DMS79 treated with DMSO at 0.1 percent for 48 hours (cell line): Measurements from ENCODE around the gene BIRC7.

Source experiments
- DNase-seq: peaks from one replicate; lab custom pipeline; 2025; lab: John Stamatoyannopoulos, UW

BIRC7 gene

DNA sequence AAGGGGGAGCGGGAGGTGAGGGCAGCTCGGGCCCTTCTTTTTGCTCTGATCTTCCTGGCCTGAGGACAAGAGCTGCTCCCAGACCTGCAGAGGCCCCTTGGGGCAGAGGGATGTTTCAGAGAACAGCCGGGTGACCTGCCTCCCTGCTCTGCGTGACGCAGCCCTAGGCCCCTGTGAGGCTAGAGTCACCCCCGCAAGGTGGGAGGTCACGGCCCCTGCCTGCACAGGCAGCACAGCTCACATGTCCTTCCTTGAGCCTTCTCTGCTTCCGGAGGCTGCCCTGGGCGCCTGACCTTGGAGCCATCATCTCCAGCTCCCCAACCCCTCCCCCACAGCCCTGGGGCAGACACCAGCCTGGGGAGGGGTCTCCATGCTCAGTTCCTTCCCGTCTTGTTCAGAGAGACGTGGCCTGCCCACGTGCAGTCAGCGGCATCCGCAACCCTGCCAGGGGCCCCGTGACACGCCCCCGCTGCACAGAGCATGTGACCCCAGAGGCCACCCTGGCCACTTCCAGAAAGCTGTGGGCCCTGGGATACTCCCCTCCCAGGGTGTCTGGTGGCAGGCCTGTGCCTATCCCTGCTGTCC is at the start of gene BIRC7:
BIRC7 (plus strand) TSS at position 507 of the 585 bp plus-strand sequence. CDS start 192 bp downstream, outside the sequence.
- DNase-seq, result no peak

- DNase-seq, result no peak
These were observed 49.6 kb upstream of the BIRC7 start for GRCh38 chr20:63186084-63186483.

- no peak for DNase-seq
These were observed 49.0 kb upstream of the BIRC7 start for GRCh38 chr20:63186528-63187316.

GRCh38 chr20:63187338-63188158 is 48.2 kb upstream of the BIRC7 start:
- no peak for DNase-seq

DNA sequence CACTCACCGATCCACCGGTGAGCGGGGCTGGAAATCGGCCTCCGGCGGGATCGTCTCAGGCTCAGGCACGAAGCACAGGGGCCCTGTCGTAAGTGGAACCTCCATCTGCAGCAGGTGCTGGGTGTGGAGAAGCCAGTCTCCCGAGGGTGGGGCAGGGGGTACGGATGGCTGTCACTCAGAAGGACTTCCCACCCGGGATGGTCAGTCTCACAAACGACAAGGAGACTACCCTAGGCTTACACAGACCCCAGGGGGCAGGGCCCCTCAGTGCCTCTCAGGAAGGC is 47.6 kb upstream of the BIRC7 start:
- DNase-seq, result no peak

- no peak for DNase-seq
These were observed 46.9 kb upstream of the BIRC7 start for GRCh38 chr20:63188641-63189321.

GRCh38 chr20:63189322-63189642 is 46.4 kb upstream of the BIRC7 start:
- no peak for DNase-seq

DNA sequence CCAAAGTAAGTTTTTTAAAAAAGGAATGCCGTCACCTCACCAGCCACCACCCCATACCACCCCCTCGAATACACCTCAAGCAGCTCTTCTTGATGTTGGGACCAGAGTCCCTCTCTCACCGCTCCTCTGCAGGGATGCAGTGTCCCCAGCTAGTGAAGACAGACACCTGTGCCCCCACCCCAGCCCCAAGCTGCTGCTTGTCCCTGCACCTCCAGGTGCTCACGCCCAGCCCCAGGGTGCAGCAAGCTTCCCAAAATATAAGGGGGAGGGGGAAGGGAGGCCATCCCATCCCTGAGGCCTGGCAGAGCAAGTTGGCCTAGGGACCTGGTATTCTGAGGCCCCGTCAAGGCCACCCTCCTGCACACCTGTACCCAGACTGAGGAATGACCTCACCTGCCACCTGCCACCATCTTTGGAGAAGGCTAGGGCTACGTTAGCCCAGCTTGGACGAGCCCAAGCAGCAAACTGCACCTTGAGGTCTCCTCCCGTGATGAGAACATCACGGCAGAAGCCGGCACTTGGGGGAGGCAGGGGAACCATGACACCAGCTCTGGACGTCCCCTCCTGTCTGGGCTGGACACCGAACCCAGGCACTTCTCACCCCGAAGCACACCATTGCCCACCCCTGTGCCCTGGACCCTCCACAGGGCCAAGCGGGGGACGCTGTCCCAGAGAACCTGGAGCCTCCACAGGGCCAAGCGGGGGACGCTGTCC is 45.7 kb upstream of the BIRC7 start:
- no peak for DNase-seq

DNA sequence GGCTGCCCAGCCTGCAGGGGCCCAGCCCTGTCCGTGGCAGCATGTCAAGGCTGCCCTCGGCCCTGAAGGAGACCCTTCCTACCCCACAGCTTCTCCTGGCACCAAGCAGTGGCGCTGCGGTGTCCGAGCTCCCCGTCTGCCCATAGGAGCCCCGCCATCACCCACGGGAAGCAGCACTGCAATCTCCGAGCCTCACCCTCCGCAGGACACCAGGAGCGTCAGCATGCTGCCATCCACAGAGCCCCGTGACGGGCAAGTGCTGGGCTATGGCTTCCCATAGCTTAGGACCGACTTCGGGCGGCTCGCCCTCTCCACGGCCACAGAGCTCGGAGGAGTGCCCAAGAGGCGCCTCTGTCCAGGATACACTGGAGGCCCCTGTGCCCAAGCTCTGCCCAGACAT is 44.9 kb upstream of the BIRC7 start:
- DNase-seq, result no peak

DNA sequence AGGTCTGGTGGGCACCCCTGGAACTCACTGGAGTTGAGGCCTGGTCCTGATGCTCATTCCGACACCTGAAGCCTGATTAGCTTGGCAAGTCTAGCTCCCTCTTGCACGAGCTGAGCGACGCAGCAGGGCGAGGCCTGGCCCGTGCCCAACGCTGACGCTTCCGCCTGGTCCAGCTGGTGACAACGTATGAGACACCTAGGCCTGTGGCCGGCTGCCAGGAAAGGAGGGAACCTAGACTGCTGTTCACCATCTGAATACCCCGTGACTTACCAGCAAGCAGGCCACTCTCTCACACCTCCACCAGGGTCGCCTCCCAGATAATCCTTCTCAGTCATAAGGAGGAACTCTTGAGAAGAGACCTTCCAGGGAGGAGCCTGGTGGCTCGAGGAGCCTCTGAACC is 44.3 kb upstream of the BIRC7 start:
- DNase-seq, result peak; percentile 95

- no peak for DNase-seq
These were observed 43.0 kb upstream of the BIRC7 start for GRCh38 chr20:63192721-63193120.

DNA sequence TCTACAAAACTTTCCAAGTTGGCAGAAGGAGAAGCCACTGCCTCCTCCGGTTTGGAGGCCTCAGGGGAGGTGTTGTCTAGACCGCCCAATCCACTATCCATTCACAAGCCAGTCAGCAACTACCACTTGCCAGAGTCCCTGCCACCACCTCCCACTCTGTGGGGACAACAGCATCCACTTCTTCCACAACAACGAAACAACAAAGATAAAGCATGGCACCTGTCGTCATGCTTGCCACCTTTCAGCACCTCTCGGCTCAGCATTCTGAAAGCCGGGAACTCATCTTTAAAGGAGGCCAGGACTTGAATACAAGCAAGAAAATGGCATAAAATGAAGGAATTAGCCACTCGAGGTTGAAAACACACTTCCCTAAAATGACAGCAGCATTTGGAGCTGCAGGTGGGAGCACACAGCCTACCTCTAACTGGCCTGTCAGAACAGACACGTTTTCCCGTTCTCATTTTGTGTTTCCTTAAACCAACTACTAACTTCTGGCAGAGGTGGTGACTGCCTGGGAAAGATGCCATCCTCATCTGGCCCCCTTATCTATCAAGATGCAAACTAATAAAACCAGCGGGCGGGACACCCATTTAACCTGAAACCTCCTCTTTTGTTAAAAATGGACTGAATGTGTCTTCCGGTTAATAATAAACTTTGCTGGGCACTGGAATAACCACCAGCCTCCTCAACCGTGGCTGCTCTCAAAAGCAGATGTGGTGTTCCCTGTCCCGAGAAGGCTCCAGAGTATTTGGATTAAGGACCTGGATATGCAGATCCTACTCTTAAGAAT is 41.5 kb upstream of the BIRC7 start:
- DNase-seq, result no peak

- no peak for DNase-seq
These were observed 40.9 kb upstream of the BIRC7 start for GRCh38 chr20:63194797-63195173.

DNA sequence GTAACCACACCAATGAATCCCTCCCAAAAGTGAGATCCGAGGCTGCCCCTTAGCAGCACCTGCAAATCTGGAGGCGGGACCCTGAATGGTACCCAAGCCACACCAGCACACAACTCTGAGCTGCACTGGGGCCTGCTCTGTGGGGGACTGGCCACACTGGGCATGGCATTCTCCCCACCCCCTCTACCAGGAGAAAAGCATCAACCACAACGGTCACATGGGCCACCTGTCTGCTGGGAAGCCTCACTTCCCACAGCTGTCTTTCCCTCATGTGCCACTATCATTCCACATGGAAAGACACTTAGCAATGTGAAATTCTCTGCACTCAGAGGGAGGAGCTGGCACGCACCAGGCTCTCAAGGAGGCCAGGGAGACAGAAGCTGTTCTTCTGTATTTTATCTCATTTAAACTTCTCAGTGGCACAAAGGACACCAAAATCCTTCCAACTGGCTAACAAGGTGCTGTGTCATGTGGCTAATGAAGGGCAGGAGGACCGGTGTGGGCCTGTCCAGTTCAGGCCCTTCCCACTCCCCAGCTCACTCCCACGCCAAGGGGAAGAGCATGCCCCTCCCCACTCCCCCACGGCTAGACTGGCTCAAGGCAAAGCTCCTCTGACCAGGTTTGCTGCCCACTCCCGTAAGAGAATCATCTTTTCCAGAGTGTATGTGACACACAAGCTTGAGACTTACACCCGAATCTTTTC is 38.8 kb upstream of the BIRC7 start:
- DNase-seq, result no peak

DNA sequence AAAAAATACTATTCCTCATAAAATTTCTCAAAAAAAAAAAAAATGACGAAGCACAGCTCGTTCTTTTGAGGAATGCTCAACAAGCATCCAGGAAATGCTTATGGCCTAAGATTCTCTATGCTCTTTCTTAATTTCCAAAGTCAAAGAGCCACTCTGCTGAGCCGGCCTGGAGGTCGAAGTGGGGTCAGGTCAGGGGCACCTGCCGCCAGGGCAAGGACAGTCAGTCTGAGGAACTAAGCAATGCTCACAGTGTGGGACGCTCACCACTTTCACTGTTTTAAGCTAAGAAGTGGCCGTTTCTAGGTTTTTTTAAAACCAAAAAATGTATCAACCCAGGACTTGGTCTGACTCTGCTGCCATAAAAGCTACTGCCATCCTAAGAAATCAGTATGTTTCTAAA is 37.1 kb upstream of the BIRC7 start:
- DNase-seq, result no peak

DNA sequence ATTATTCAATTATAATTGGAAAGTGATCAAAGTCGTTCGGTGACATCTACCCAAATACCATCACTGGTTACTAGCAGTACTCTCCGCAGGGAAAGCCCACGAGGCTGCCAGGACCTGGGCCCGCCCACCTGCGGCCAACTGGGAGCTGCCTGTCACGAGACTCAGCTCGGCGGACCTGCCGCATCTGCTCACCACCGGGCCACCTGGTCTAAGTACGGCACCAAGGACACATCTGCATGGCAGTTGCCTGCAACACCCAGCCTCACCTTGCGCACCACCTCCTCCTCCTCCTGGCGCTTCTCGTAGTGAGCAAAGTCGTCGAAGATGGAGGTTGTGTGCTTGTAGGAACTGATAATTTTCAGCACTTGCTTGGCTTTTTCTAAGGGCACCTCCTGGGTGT is 33.7 kb upstream of the BIRC7 start:
- DNase-seq, result no peak

DNA sequence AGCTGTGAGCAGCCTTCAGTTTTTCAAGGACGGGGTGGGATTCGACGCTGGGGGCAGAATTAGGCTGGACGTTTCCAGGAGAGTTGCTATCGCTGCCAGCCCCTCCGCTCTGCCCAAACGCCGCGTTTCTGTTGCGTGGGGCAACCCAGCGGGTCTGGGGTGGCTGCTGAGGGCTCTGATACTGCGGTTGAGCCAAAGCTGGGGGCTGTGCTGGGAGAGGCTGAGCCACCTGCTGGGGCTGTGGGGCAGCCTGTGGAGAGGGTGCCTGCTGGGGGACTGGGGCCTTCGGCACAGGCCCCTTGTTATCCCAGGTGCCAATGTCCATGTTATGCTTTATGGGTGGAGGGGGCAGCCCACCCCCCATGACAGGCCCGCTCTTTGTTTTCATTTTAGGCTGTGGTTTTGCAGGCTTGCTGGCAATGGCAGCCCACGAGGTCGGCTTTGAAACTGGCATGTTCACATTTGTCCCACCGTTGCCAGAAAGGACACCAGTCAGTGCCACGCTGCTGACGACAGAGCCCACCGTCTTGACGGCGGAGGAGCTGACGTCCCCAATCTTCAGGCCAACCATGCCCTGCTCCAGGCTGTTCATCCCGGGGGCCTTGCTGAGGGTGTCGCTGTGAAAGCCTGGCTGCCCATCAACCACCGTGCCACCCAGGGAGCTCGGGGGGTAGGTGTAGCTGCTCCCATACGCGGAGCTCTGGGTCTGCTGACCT is 32.7 kb upstream of the BIRC7 start:
- no peak for DNase-seq

GRCh38 chr20:63204362-63204761 is 31.3 kb upstream of the BIRC7 start:
- DNase-seq, result no peak

DNA sequence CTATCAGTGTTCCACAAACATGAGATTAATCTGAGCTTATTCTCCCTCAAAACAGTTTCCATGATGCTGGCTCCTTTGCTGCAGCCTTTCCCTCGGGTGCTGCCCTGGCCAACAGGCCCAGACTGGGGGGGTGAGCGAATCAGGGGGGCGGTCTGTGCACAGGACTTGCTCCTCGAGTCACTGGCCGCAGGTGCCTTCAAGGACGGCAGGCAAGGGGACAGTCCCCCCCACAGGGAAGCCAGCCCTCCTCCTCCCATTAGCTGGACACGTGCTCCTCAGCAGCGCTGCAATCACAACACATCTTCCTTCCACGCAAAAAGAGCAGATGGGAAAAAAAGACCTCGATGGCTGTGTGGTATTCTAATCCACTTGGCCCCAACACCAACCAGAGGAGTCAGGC is 29.8 kb upstream of the BIRC7 start:
- no peak for DNase-seq

GRCh38 chr20:63206878-63207277 is 28.8 kb upstream of the BIRC7 start:
- no peak for DNase-seq
